GM23248 (cell line): ENCODE results near the gene FSIP1. TPM values are rescaled to one million over a fixed set of nuclear protein-coding genes. Genes with fewer than 3 reads are reported as not detected.

Source experiments
- DNase-seq: peaks from one replicate; pipeline ENCODE4 v3.0.0-alpha.2; 2015
- H2AFZ ChIP-seq: fragments of 200-600 bp; sonication (generic); 2 replicates; pipeline ENCODE4 v1.6.1; 2016; ENCODE audit warnings: antibody characterized with exemption
- H3F3A ChIP-seq: fragments of 200-600 bp; sonication (generic); 2 replicates; pipeline ENCODE4 v1.6.1; 2016; ENCODE audit warnings: mild to moderate bottlenecking, antibody characterized with exemption, mixed run types; ENCODE audit not compliant: insufficient read depth
- H3K27ac ChIP-seq: fragments of 200-600 bp; sonication (generic); 2 replicates; pipeline ENCODE4 v1.5.1; 2016; ENCODE audit warnings: mild to moderate bottlenecking
- H3K27me3 ChIP-seq: fragments of 200-600 bp; sonication (generic); replicated peaks from 2 replicates; pipeline ENCODE4 v1.6.1; 2016; ENCODE audit warnings: mild to moderate bottlenecking; ENCODE audit not compliant: insufficient read depth
- H3K36me3 ChIP-seq: fragments of 200-600 bp; sonication (generic); 2 replicates; pipeline ENCODE4 v1.6.1; 2016; ENCODE audit warnings: low read depth, mild to moderate bottlenecking
- H3K4me1 ChIP-seq: fragments of 200-600 bp; sonication (generic); 2 replicates; pipeline ENCODE4 v1.6.1; 2016; ENCODE audit warnings: mild to moderate bottlenecking; ENCODE audit not compliant: insufficient read depth
- H3K4me2 ChIP-seq: fragments of 200-600 bp; sonication (generic); one replicate; pipeline ENCODE4 v1.6.1; 2016; ENCODE audit warnings: mild to moderate bottlenecking; ENCODE audit not compliant: unreplicated experiment
- H3K4me3 ChIP-seq: fragments of 200-600 bp; sonication (generic); 2 replicates; pipeline ENCODE4 v1.5.1; 2016; ENCODE audit warnings: mild to moderate bottlenecking
- H3K79me2 ChIP-seq: fragments of 200-600 bp; sonication (generic); 2 replicates; pipeline ENCODE4 v1.6.1; 2016; ENCODE audit warnings: mild to moderate bottlenecking; ENCODE audit not compliant: insufficient read depth
- H3K9ac ChIP-seq: fragments of 200-600 bp; sonication (generic); 2 replicates; pipeline ENCODE4 v1.6.1; 2016; ENCODE audit warnings: mild to moderate bottlenecking
- H3K9me2 ChIP-seq: fragments of 200-600 bp; sonication (generic); 2 replicates; pipeline ENCODE4 v1.6.1; 2016; ENCODE audit warnings: mixed run types, mild to moderate bottlenecking, moderate library complexity; ENCODE audit not compliant: insufficient read depth
- H3K9me3 ChIP-seq: fragments of 200-600 bp; sonication (generic); one replicate; pipeline ENCODE4 v1.6.1; 2017; ENCODE audit warnings: low read depth
- H4K20me1 ChIP-seq: fragments of 200-600 bp; sonication (generic); 2 replicates; pipeline ENCODE4 v1.6.0; 2016; ENCODE audit not compliant: insufficient read depth
- EZH2 ChIP-seq: fragments of 200-600 bp; sonication (generic); IDR thresholded peaks from 2 replicates; pipeline ENCODE4 v1.6.1; 2018; ENCODE audit warnings: antibody characterized with exemption, mild to moderate bottlenecking; ENCODE audit not compliant: insufficient read depth, poor library complexity, severe bottlenecking
- EZH2phosphoT487 ChIP-seq: fragments of 200-600 bp; sonication (generic); IDR thresholded peaks from 2 replicates; pipeline ENCODE4 v1.6.1; 2018; ENCODE audit warnings: antibody characterized with exemption, moderate library complexity, mild to moderate bottlenecking, low read depth; ENCODE audit not compliant: insufficient read depth
- WGBS, 2 experiments: methylation state at CpG; one replicate each; pipeline ENCODE4 v1.1.6; 2015 to 2017; ENCODE audit warnings: low lambda C conversion rate in 2 of 2, low coverage in 1 of 2; ENCODE audit errors: missing lambda C conversion rate in 2 of 2; 5-methylcytosine and 5-hydroxymethylcytosine counted together
- in situ Hi-C: fragments of 300-500 bp; cut with MboI; formaldehyde crosslinking; loops from 2 replicates; pipeline ENCODE4 v1.15.0; 2020
- polyA plus RNA-seq: library from polyadenylated mRNA; unstranded; fragments of >200 nt; fragmentation: Nextera tagmentation; extraction: Ambion mirVana; gene quantifications from 2 replicates; pipeline ENCODE4 v1.2.1, GENCODE V29; 2016
- total RNA-seq: library from RNA; depleted of rRNA; stranded (reverse); fragments of >200 nt; shearing (Covaris generic); gene quantifications from 2 replicates; pipeline ENCODE4 v1.2.3, GENCODE V29; 2014

The FSIP1 gene
- total and polyA plus RNA-seq, 2 experiments from 2014 or later: 2.4 TPM

DNA sequence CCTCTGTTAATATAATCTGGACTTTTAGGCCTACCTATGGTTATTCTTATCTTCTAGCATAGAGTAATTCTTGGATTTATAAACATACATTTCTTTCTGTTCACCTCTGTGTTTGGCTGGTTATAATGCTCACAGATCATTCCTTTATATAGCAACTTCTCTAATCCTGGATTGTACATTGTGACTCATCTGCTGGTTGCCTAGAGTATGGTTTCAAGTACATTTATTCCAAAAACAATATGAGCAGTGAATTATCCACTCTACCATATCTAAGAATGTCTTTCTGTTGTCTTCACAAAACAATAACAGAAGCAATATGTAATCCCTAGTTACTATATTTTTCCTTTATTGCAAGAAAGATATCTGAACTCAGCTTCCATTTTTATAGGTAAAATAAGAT lies 35.3 kb downstream of the FSIP1 start:
- in situ Hi-C loops: no loop called here
- Histone ChIP-seq H3K9me3 (no peaks in the 10 kb centered on the region), H3K36me3 (no peaks in the 10 kb centered on the region), H4K20me1 (no peaks in the 10 kb centered on the region), H3K27ac (peak overlapping the region; percentile 62), H3K79me2 (no peaks in the 10 kb centered on the region), H3K9me2 (no peaks in the 10 kb centered on the region), H3K27me3 (no peaks in the 10 kb centered on the region), H3K9ac (peak overlapping the region; percentile 13; the same call in 1 of the 2 replicates), H3F3A (peaks cover 18% of the 10 kb centered on the region), H3K4me3 (no peak overlapping the region; the same call in 1 of the 2 replicates), H3K4me2 (peak overlapping the region; percentile 70), H2AFZ (no peak overlapping the region), H3K4me1 (peaks cover 36% of the 10 kb centered on the region)
- peak; percentile 81 for DNase-seq
- TF ChIP-seq EZH2phosphoT487: no peak
- no peak for TF ChIP-seq EZH2

GRCh38 chr15:39746714-39747276 lies 35.8 kb downstream of the FSIP1 start:
- 75 to 91% methylated on average over 1 of the region's 1 CpG for WGBS, 2 experiments
- in situ Hi-C loops: no loop called here
- H3K27me3 ChIP-seq: no peaks in the 10 kb centered on the region
- H3K9me2 ChIP-seq: no peaks in the 10 kb centered on the region
- no peaks in the 10 kb centered on the region for H3K79me2 ChIP-seq
- no peaks in the 10 kb centered on the region for H3K36me3 ChIP-seq
- H3K9me3 ChIP-seq: no peaks in the 10 kb centered on the region
- peaks cover 31% of the 10 kb centered on the region for H3K4me1 ChIP-seq
- TF ChIP-seq EZH2phosphoT487 (no peak), EZH2 (no peak)
- H3K27ac ChIP-seq: peak overlapping the region; percentile 62
- H3F3A ChIP-seq: peaks cover 15% of the 10 kb centered on the region
- H2AFZ ChIP-seq: no peak overlapping the region
- H3K4me2 ChIP-seq: peak overlapping the region; percentile 70
- H3K9ac ChIP-seq: peak overlapping the region; percentile 8; the same call in 1 of the 2 replicates
- no peak overlapping the region for H3K4me3 ChIP-seq
- no peak for DNase-seq
- no peaks in the 10 kb centered on the region for H4K20me1 ChIP-seq

GRCh38 chr15:39746176-39746575 lies 36.5 kb downstream of the FSIP1 start:
- peaks cover 31% of the 10 kb centered on the region for H3K4me1 ChIP-seq
- no peak overlapping the region for H3K4me2 ChIP-seq
- 0 out of 2 replicates have a peak overlapping the region, but pooled peaks have one; percentile 6 for H3K27ac ChIP-seq
- H3F3A ChIP-seq: peaks cover 15% of the 10 kb centered on the region
- no peak overlapping the region for H3K9ac ChIP-seq
- no peaks in the 10 kb centered on the region for H3K36me3 ChIP-seq
- H3K4me3 ChIP-seq: no peak overlapping the region
- H4K20me1 ChIP-seq: no peaks in the 10 kb centered on the region
- H3K79me2 ChIP-seq: no peaks in the 10 kb centered on the region
- no peaks in the 10 kb centered on the region for H3K9me3 ChIP-seq
- no peak overlapping the region; the same call in 1 of the 2 replicates for H2AFZ ChIP-seq
- no peaks in the 10 kb centered on the region for H3K27me3 ChIP-seq
- H3K9me2 ChIP-seq: no peaks in the 10 kb centered on the region
- 93 to 98% methylated on average over 2 of the region's 2 CpGs for WGBS, 2 experiments
- DNase-seq: peak; percentile 44
- in situ Hi-C loops: no loop called here
- TF ChIP-seq EZH2phosphoT487 (no peak), EZH2 (no peak)

DNA sequence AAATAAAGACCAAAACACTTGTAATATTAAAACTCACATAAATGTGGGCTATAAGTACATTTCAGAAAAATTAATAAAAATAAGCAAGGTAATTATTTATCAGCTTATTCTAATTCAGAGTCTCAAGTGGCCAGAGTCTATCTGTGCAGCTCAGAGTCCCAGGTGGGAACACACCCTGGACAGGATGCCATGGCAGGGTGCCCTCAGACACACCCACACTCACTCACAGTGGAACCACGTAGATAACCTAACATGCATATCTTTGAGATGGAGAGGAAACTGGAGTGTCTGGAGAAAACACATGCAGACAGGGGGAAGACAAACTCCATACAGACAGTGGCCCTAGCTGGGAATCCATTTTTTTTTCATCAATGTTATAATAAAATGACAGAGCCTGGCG lies 37.2 kb downstream of the FSIP1 start:
- no peaks in the 10 kb centered on the region for H3K9me3 ChIP-seq
- no peak overlapping the region for H3K4me3 ChIP-seq
- no peak for TF ChIP-seq EZH2phosphoT487
- no peak for TF ChIP-seq EZH2
- H2AFZ ChIP-seq: no peak overlapping the region
- no peak for DNase-seq
- no peak overlapping the region for H3K9ac ChIP-seq
- H3K27ac ChIP-seq: no peak overlapping the region
- no peaks in the 10 kb centered on the region for H3K36me3 ChIP-seq
- H4K20me1 ChIP-seq: no peaks in the 10 kb centered on the region
- WGBS, 2 experiments: 70 to 79% methylated on average over 2 of the region's 2 CpGs
- peaks cover 31% of the 10 kb centered on the region for H3K4me1 ChIP-seq
- H3K27me3 ChIP-seq: no peaks in the 10 kb centered on the region
- in situ Hi-C loops: no loop called here
- H3F3A ChIP-seq: peaks cover 15% of the 10 kb centered on the region
- no peak overlapping the region for H3K4me2 ChIP-seq
- H3K79me2 ChIP-seq: no peaks in the 10 kb centered on the region
- no peaks in the 10 kb centered on the region for H3K9me2 ChIP-seq
